ENCODE data around the gene ZNF436. TPM values are rescaled to one million over a fixed set of nuclear protein-coding genes. Genes with fewer than 3 reads are reported as not detected.

ZNF436 gene
- polyA plus RNA-seq, 1 donor from 2014 or later, result 27.1 TPM

- Histone ChIP-seq H3K9ac (ENCODE audit: low read length) (no peak overlapping the region), H3K9me2 (ENCODE audit: insufficient read depth, low read length) (no peaks in the 10 kb centered on the region), H3K36me3 (ENCODE audit: insufficient read depth, low read length) (no peaks in the 10 kb centered on the region), H2AFZ (ENCODE audit: low read depth, low read length) (no peak overlapping the region), H3K27ac (ENCODE audit: low read length) (no peak overlapping the region), H3K4me3 (ENCODE audit: low read length) (no peak overlapping the region), H3K79me2 (replicated peaks; ENCODE audit: insufficient read depth, low read length) (no peaks in the 10 kb centered on the region), H3K4me2 (ENCODE audit: low read length) (no peak overlapping the region), H4K20me1 (ENCODE audit: insufficient read depth) (no peaks in the 10 kb centered on the region), H3F3A (ENCODE audit: insufficient read depth, low read length, poor library complexity, severe bottlenecking) (no peaks in the 10 kb centered on the region), H3K9me3 (ENCODE audit: low read length) (no peaks in the 10 kb centered on the region), H3K27me3 (ENCODE audit: insufficient read depth, low read depth, low read length) (no peaks in the 10 kb centered on the region)
- no peak for TF ChIP-seq EP300 (conservative IDR thresholded peaks at IDR 0.05; ENCODE audit: poor library complexity, severe bottlenecking)
- TF ChIP-seq SMC3 (conservative IDR thresholded peaks at IDR 0.05; ENCODE audit: poor library complexity), result no peak
- no peak for TF ChIP-seq POLR2AphosphoS5 (IDR thresholded peaks at IDR 0.05)
- TF ChIP-seq CTCF (IDR thresholded peaks at IDR 0.05; ENCODE audit: poor library complexity, severe bottlenecking), result no peak
- TF ChIP-seq RAD21 (conservative IDR thresholded peaks at IDR 0.05), result no peak
- TF ChIP-seq EZH2 (IDR thresholded peaks at IDR 0.05; ENCODE audit: borderline replicate concordance, insufficient read depth, low read length, poor library complexity, severe bottlenecking), result no peak
- no peak for TF ChIP-seq MXI1 (conservative IDR thresholded peaks at IDR 0.05; ENCODE audit: poor library complexity, severe bottlenecking)
- TF ChIP-seq REST (IDR thresholded peaks at IDR 0.05; ENCODE audit: borderline replicate concordance), result no peak
Measured at GRCh38 chr1:23403038-23403336, 33.4 kb upstream of the ZNF436 start.

- Histone ChIP-seq H3K79me2 (replicated peaks; ENCODE audit: insufficient read depth, low read length) (no peaks in the 10 kb centered on the region), H3K4me3 (ENCODE audit: low read length) (no peak overlapping the region), H4K20me1 (ENCODE audit: insufficient read depth) (no peaks in the 10 kb centered on the region), H3K27me3 (ENCODE audit: insufficient read depth, low read depth, low read length) (no peaks in the 10 kb centered on the region), H3K9me3 (ENCODE audit: low read length) (no peaks in the 10 kb centered on the region), H3K36me3 (ENCODE audit: insufficient read depth, low read length) (no peaks in the 10 kb centered on the region), H2AFZ (ENCODE audit: low read depth, low read length) (no peak overlapping the region), H3F3A (ENCODE audit: insufficient read depth, low read length, poor library complexity, severe bottlenecking) (no peaks in the 10 kb centered on the region), H3K4me2 (ENCODE audit: low read length) (no peak overlapping the region), H3K27ac (ENCODE audit: low read length) (no peak overlapping the region), H3K9ac (ENCODE audit: low read length) (no peak overlapping the region), H3K9me2 (ENCODE audit: insufficient read depth, low read length) (no peaks in the 10 kb centered on the region)
- TF ChIP-seq REST (IDR thresholded peaks at IDR 0.05; ENCODE audit: borderline replicate concordance) (no peak), SMC3 (conservative IDR thresholded peaks at IDR 0.05; ENCODE audit: poor library complexity) (no peak), TAF1 (IDR thresholded peaks at IDR 0.05; ENCODE audit: low read depth) (no peak), RAD21 (conservative IDR thresholded peaks at IDR 0.05) (no peak), POLR2AphosphoS5 (IDR thresholded peaks at IDR 0.05) (no peak), EZH2 (IDR thresholded peaks at IDR 0.05; ENCODE audit: borderline replicate concordance, insufficient read depth, low read length, poor library complexity, severe bottlenecking) (no peak), MXI1 (conservative IDR thresholded peaks at IDR 0.05; ENCODE audit: poor library complexity, severe bottlenecking) (no peak), CTCF (IDR thresholded peaks at IDR 0.05; ENCODE audit: poor library complexity, severe bottlenecking) (no peak), EP300 (conservative IDR thresholded peaks at IDR 0.05; ENCODE audit: poor library complexity, severe bottlenecking) (no peak)
Measured at GRCh38 chr1:23402286-23403037, 32.8 kb upstream of the ZNF436 start.

Data from neural cell (in vitro differentiated cells).